Skeletal muscle tissue (tissue), 4 donors: ENCODE results near the gene LAMA4. TPM values are rescaled to one million over a fixed set of nuclear protein-coding genes. Genes with fewer than 3 reads are reported as not detected.

Experiments
- H3K27ac ChIP-seq: one replicate; pipeline ENCODE4 v1.7.0; 2013; ENCODE audit warnings: mild to moderate bottlenecking, low read depth, low read length, inconsistent platforms
- H3K27me3 ChIP-seq, 3 donors: one replicate each; pipeline ENCODE4 v1.7.0; 2013; ENCODE audit warnings: low read length in 3 of 3; ENCODE audit not compliant: control insufficient read depth in 3 of 3, insufficient read depth in 3 of 3
- H3K36me3 ChIP-seq, 3 donors: one replicate each; pipeline ENCODE4 v1.7.0; 2013; ENCODE audit warnings: low read length in 3 of 3; ENCODE audit not compliant: control insufficient read depth in 3 of 3, insufficient read depth in 3 of 3
- H3K4me1 ChIP-seq, 3 donors: one replicate each; pipeline ENCODE4 v1.7.0; 2013; ENCODE audit warnings: low read length in 3 of 3, mild to moderate bottlenecking in 3 of 3; ENCODE audit not compliant: control insufficient read depth in 3 of 3, insufficient read depth in 3 of 3
- H3K4me3 ChIP-seq, 3 donors: one replicate each; pipeline ENCODE4 v1.7.0; 2013; ENCODE audit warnings: low read length in 3 of 3
- H3K9ac ChIP-seq, 3 donors: one replicate each; pipeline ENCODE4 v1.7.0; 2013; ENCODE audit warnings: low read length in 3 of 3, mild to moderate bottlenecking in 3 of 3, moderate library complexity in 2 of 3, low read depth in 1 of 3
- H3K9me3 ChIP-seq, 3 donors: one replicate each; pipeline ENCODE4 v1.7.0; 2013; ENCODE audit warnings: low read length in 3 of 3; ENCODE audit not compliant: control insufficient read depth in 3 of 3
- total RNA-seq: library from RNA; depleted of rRNA; stranded (reverse); fragments of >200 nt; gene quantifications from one replicate; pipeline ENCODE4 v1.2.3, GENCODE V29; 2014
- donor health status: Osteomylitis.

LAMA4 gene
- total RNA-seq, 1 donor from 2014 or later = 248 TPM

- Histone ChIP-seq H3K4me3 (no peak overlapping the region), H3K27me3 (no peaks in the 10 kb centered on the region), H3K4me1 (peaks cover 7 to 15% (median 12%) of the 10 kb centered on the region in 3 donors), H3K9ac (no peak overlapping the region), H3K27ac (no peak overlapping the region), H3K9me3 (no peaks in the 10 kb centered on the region), H3K36me3 (no peaks in the 10 kb centered on the region)
These were observed 35.8 kb downstream of the LAMA4 start for GRCh38 chr6:112218563-112218962.

GRCh38 chr6:112216662-112217551, 37.5 kb downstream of the LAMA4 start:
- no peak overlapping the region for H3K27ac ChIP-seq
- no peak overlapping the region for H3K4me3 ChIP-seq
- no peaks in the 10 kb centered on the region for H3K27me3 ChIP-seq
- no peak overlapping the region for H3K9ac ChIP-seq
- H3K9me3 ChIP-seq = no peaks in the 10 kb centered on the region
- H3K4me1 ChIP-seq = peaks cover 3 to 7% (median 6%) of the 10 kb centered on the region in 3 donors
- peaks cover 0 to 3% (median 0%) of the 10 kb centered on the region in 3 donors for H3K36me3 ChIP-seq

GRCh38 chr6:112215488-112216284, 38.7 kb downstream of the LAMA4 start:
- H3K27ac ChIP-seq = no peak overlapping the region
- H3K4me3 ChIP-seq = no peak overlapping the region
- no peak overlapping the region for H3K9ac ChIP-seq
- no peaks in the 10 kb centered on the region for H3K27me3 ChIP-seq
- H3K36me3 ChIP-seq = peaks cover 0 to 3% (median 0%) of the 10 kb centered on the region in 3 donors
- H3K4me1 ChIP-seq = peaks cover 3 to 7% (median 5%) of the 10 kb centered on the region in 3 donors
- no peaks in the 10 kb centered on the region for H3K9me3 ChIP-seq

- peaks cover 0 to 3% (median 0%) of the 10 kb centered on the region in 3 donors for H3K36me3 ChIP-seq
- no peak overlapping the region for H3K9ac ChIP-seq
- H3K4me3 ChIP-seq = no peak overlapping the region
- peaks cover 3 to 7% (median 5%) of the 10 kb centered on the region in 3 donors for H3K4me1 ChIP-seq
- no peak overlapping the region for H3K27ac ChIP-seq
- H3K9me3 ChIP-seq = no peaks in the 10 kb centered on the region
- H3K27me3 ChIP-seq = no peaks in the 10 kb centered on the region
These were observed 39.6 kb downstream of the LAMA4 start for GRCh38 chr6:112214739-112215269.

- H3K9ac ChIP-seq = no peak overlapping the region
- H3K4me1 ChIP-seq = no peaks in the 10 kb centered on the region
- H3K27me3 ChIP-seq = no peaks in the 10 kb centered on the region
- H3K4me3 ChIP-seq = no peak overlapping the region
- H3K36me3 ChIP-seq = peaks cover 0 to 6% (median 0%) of the 10 kb centered on the region in 3 donors
- H3K9me3 ChIP-seq = no peaks in the 10 kb centered on the region
- no peak overlapping the region for H3K27ac ChIP-seq
These were observed 43.5 kb downstream of the LAMA4 start for GRCh38 chr6:112210852-112211251.

GRCh38 chr6:112209131-112209530, 45.2 kb downstream of the LAMA4 start:
- H3K9ac ChIP-seq = no peak overlapping the region
- no peaks in the 10 kb centered on the region for H3K27me3 ChIP-seq
- no peak overlapping the region for H3K27ac ChIP-seq
- H3K9me3 ChIP-seq = no peaks in the 10 kb centered on the region
- H3K4me3 ChIP-seq = no peak overlapping the region
- peaks cover 0 to 5% (median 5%) of the 10 kb centered on the region in 3 donors for H3K4me1 ChIP-seq
- peaks cover 0 to 7% (median 0%) of the 10 kb centered on the region in 3 donors for H3K36me3 ChIP-seq

GRCh38 chr6:112207776-112208175, 46.6 kb downstream of the LAMA4 start:
- H3K27me3 ChIP-seq = no peaks in the 10 kb centered on the region
- no peak overlapping the region for H3K4me3 ChIP-seq
- peaks cover 0 to 12% (median 5%) of the 10 kb centered on the region in 3 donors for H3K4me1 ChIP-seq
- H3K27ac ChIP-seq = no peak overlapping the region
- peaks cover 0 to 4% (median 0%) of the 10 kb centered on the region in 3 donors for H3K36me3 ChIP-seq
- H3K9me3 ChIP-seq = no peaks in the 10 kb centered on the region
- no peak overlapping the region for H3K9ac ChIP-seq

- Histone ChIP-seq H3K36me3 (peaks cover 0 to 4% (median 0%) of the 10 kb centered on the region in 3 donors), H3K9me3 (no peaks in the 10 kb centered on the region), H3K9ac (no peak overlapping the region), H3K4me1 (peaks cover 0 to 12% (median 5%) of the 10 kb centered on the region in 3 donors), H3K4me3 (no peak overlapping the region), H3K27ac (no peak overlapping the region), H3K27me3 (no peaks in the 10 kb centered on the region)
These were observed 47.2 kb downstream of the LAMA4 start for GRCh38 chr6:112207131-112207530.

- Histone ChIP-seq H3K27ac (no peak overlapping the region), H3K9ac (no peak overlapping the region), H3K4me1 (peaks cover 0 to 12% (median 5%) of the 10 kb centered on the region in 3 donors), H3K4me3 (no peak overlapping the region), H3K9me3 (no peaks in the 10 kb centered on the region), H3K27me3 (no peaks in the 10 kb centered on the region), H3K36me3 (peaks cover 0 to 4% (median 0%) of the 10 kb centered on the region in 3 donors)
These were observed 48.3 kb downstream of the LAMA4 start for GRCh38 chr6:112206110-112206458.
